ENCODE results near the gene RNPC3.
"Not testable (repeated sequence)": the region's sequence is repeated elsewhere in the genome, so short reads cannot be mapped to it uniquely, and the experiment has no call there.

The RNPC3 gene

GRCh38 chr1:103561124-103561523, 35.6 kb downstream of the RNPC3 start:
- not testable (repeated sequence) for DNase-seq

GRCh38 chr1:103561643-103562395, 36.3 kb downstream of the RNPC3 start:
- no peak for DNase-seq

GRCh38 chr1:103563056-103563455, 37.6 kb downstream of the RNPC3 start:
- no peak for DNase-seq

- DNase-seq = no peak
Measured at GRCh38 chr1:103569493-103569892, 44.0 kb downstream of the RNPC3 start.

GRCh38 chr1:103571289-103571688, 45.8 kb downstream of the RNPC3 start, which contains the start of gene AMY2B:
AMY2B (plus strand) TSS chr1:103571589; CDS start chr1:103571603, 14 bp downstream.
- DNase-seq = not testable (repeated sequence)

GRCh38 chr1:103576065-103576464, 50.6 kb downstream of the RNPC3 start:
- no peak for DNase-seq

- not testable (repeated sequence) for DNase-seq
Measured at GRCh38 chr1:103576784-103577183, 51.3 kb downstream of the RNPC3 start.

- no peak for DNase-seq
Measured at GRCh38 chr1:103582464-103582863, 57.0 kb downstream of the RNPC3 start.

GRCh38 chr1:103583887-103584286, 58.4 kb downstream of the RNPC3 start:
- no peak for DNase-seq

GRCh38 chr1:103584537-103584936, 59.0 kb downstream of the RNPC3 start:
- DNase-seq = no peak

GRCh38 chr1:103602740-103603139, 77.2 kb downstream of the RNPC3 start:
- DNase-seq = not testable (repeated sequence)

Measured in femur (tissue), 1 donor.